PC-3 (cell line): ENCODE measurements around the gene CTBP2. TPM values are rescaled to one million over a fixed set of nuclear protein-coding genes. Genes with fewer than 3 reads are reported as not detected.

Experiments used
- ATAC-seq: fragments of 200-7000 bp; cut with Tn5 transposase; 2 replicates; pipeline ENCODE4 v1.9.1; 2020; ENCODE audit warnings: mild to moderate bottlenecking, moderate library complexity
- BruUV-seq: library from RNA; stranded (reverse); fragments of 400-500 nt; replicated peaks from 2 replicates; lab custom pipeline; 2021; lab: Mats Ljungman, UMichigan
- CTCF ChIA-PET: fragments of 300-600 bp; sonication (Branson Sonifier 250); formaldehyde crosslinking; loops from one replicate; lab custom pipeline; 2022; ENCODE audit warnings: antibody characterized with exemption; lab: Charles Lee
- POLR2A ChIA-PET: fragments of 300-600 bp; sonication (Branson Sonifier 250); formaldehyde crosslinking; loops from one replicate; lab custom pipeline; 2022; ENCODE audit warnings: antibody characterized with exemption; ENCODE audit not compliant: unreplicated experiment; lab: Charles Lee
- DNase-seq: peaks from one replicate; pipeline ENCODE4 v3.0.0-alpha.2; 2015
- H2AFZ ChIP-seq: fragments of 300-600 bp; sonication (generic); 2 replicates; pipeline ENCODE4 v1.6.0; 2016; ENCODE audit warnings: antibody characterized with exemption, low read length
- H3F3A ChIP-seq: fragments of 300-600 bp; sonication (generic); one replicate; pipeline ENCODE4 v1.6.0; 2017; ENCODE audit warnings: antibody characterized with exemption, low read length, control low read depth, mild to moderate bottlenecking; ENCODE audit not compliant: unreplicated experiment
- H3K27ac ChIP-seq: fragments of 300-600 bp; sonication (generic); 2 replicates; pipeline ENCODE4 v1.5.1; 2016; ENCODE audit warnings: mild to moderate bottlenecking, low read length
- H3K27me3 ChIP-seq: fragments of 300-600 bp; sonication (generic); 2 replicates; pipeline ENCODE4 v1.6.1; 2016; ENCODE audit warnings: low read length, mixed read lengths
- H3K36me3 ChIP-seq: fragments of 300-600 bp; sonication (generic); 2 replicates; pipeline ENCODE4 v1.6.1; 2016; ENCODE audit warnings: low read depth, mixed run types, low read length, mixed read lengths
- H3K4me1 ChIP-seq: fragments of 300-600 bp; sonication (generic); 2 replicates; pipeline ENCODE4 v1.5.1; 2016; ENCODE audit warnings: low read length; ENCODE audit not compliant: insufficient read depth
- H3K4me2 ChIP-seq: fragments of 300-600 bp; sonication (generic); 2 replicates; pipeline ENCODE4 v1.6.0; 2016; ENCODE audit warnings: low read length
- H3K4me3 ChIP-seq: fragments of 300-600 bp; sonication (generic); 2 replicates; pipeline ENCODE4 v1.5.1; 2016; ENCODE audit warnings: mild to moderate bottlenecking, low read length, mixed read lengths
- H3K79me2 ChIP-seq: fragments of 300-600 bp; sonication (generic); 2 replicates; pipeline ENCODE4 v1.6.1; 2017; ENCODE audit warnings: low read length, mixed read lengths
- H3K9ac ChIP-seq: fragments of 300-600 bp; sonication (generic); 2 replicates; pipeline ENCODE4 v1.6.0; 2016; ENCODE audit warnings: mild to moderate bottlenecking, low read length
- H3K9me2 ChIP-seq: fragments of 300-600 bp; sonication (generic); replicated peaks from 2 replicates; pipeline ENCODE4 v1.6.1; 2016; ENCODE audit warnings: mixed run types, low read length, mixed read lengths
- H3K9me3 ChIP-seq: fragments of 300-600 bp; sonication (generic); 2 replicates; pipeline ENCODE4 v1.6.1; 2016; ENCODE audit warnings: low read length, mixed read lengths
- H4K20me1 ChIP-seq: fragments of 300-600 bp; sonication (generic); 2 replicates; pipeline ENCODE4 v1.6.1; 2016; ENCODE audit warnings: low read length, mixed read lengths
- CTCF ChIP-seq: fragments of 300-600 bp; sonication (generic); conservative IDR thresholded peaks from 2 replicates; pipeline ENCODE4 v1.5.1; 2017; ENCODE audit warnings: antibody characterized with exemption, low read depth, mild to moderate bottlenecking, low read length
- EZH2 ChIP-seq: fragments of 300-600 bp; sonication (generic); IDR thresholded peaks from one replicate; pipeline ENCODE4 v1.6.1; 2017; ENCODE audit warnings: antibody characterized with exemption, mild to moderate bottlenecking, low read length; ENCODE audit not compliant: unreplicated experiment
- EZH2phosphoT487 ChIP-seq: fragments of 300-600 bp; sonication (generic); IDR thresholded peaks from 2 replicates; pipeline ENCODE4 v1.6.1; 2018; ENCODE audit warnings: mild to moderate bottlenecking, antibody characterized with exemption, low read length, borderline replicate concordance
- intact Hi-C: fragments of 100-400 bp; cut with micrococcal nuclease; formaldehyde crosslinking; loops from 2 replicates; pipeline ENCODE4 v1.9.0; 2023
- total RNA-seq: library from RNA; depleted of rRNA; stranded (reverse); fragments of >200 nt; gene quantifications from 2 replicates; pipeline ENCODE4 v1.2.3, GENCODE V29; 2014

Gene CTBP2
- total RNA-seq, 1 experiment from 2014 or later: 78.9 TPM

DNA sequence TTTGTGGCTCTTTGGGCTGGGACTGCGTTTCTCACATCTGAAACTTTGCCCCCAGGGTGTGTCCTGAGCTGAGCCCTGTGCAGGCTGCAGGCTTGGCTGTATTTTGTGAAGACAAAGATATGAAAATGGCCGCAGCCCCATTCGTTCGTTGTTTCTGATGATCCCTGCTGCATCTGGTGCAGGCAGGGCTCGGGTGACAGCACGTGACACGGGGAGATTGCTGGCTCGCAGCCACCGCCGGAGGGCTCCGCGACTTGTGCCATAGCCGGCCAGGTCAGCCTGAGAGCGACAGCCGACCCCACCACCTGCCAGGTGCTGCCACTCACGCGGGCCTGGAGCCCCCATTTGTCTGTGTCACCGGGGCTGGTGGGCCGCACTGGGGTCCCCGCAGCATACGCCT, 137.1 kb downstream of the CTBP2 start:
- H3K27me3 ChIP-seq: no peaks in the 10 kb centered on the region
- H3K27ac ChIP-seq: no peak overlapping the region
- H2AFZ ChIP-seq: no peak overlapping the region
- peaks cover 5% of the 10 kb centered on the region for H3K4me1 ChIP-seq
- H3K9me3 ChIP-seq: no peaks in the 10 kb centered on the region
- no peaks in the 10 kb centered on the region for H3F3A ChIP-seq
- no peak overlapping the region for H3K9ac ChIP-seq
- no peaks in the 10 kb centered on the region for H3K9me2 ChIP-seq
- H3K36me3 ChIP-seq: no peaks in the 10 kb centered on the region; the same call in 1 of the 2 replicates
- H3K79me2 ChIP-seq: peaks cover 89% of the 10 kb centered on the region
- DNase-seq (no peak), ATAC-seq (no peak)
- no peak overlapping the region for H3K4me3 ChIP-seq
- ChIA-PET POLR2A (no interaction called here), CTCF (no interaction called here)
- intact Hi-C loops: no loop called here
- BruUV-seq: no TSS peak
- H4K20me1 ChIP-seq: no peaks in the 10 kb centered on the region
- TF ChIP-seq EZH2 (no peak), EZH2phosphoT487 (no peak), CTCF (no peak)
- H3K4me2 ChIP-seq: no peak overlapping the region

- CTCF ChIA-PET: no interaction called here
- no peaks in the 10 kb centered on the region for H3K4me1 ChIP-seq
- H3K27me3 ChIP-seq: no peaks in the 10 kb centered on the region
- H3K9me3 ChIP-seq: no peaks in the 10 kb centered on the region
- ATAC-seq: no peak
- H3K27ac ChIP-seq: no peak overlapping the region
- no peak overlapping the region for H3K4me2 ChIP-seq
- H4K20me1 ChIP-seq: no peaks in the 10 kb centered on the region
- POLR2A ChIA-PET: no interaction called here
- no peak for TF ChIP-seq EZH2phosphoT487
- TF ChIP-seq EZH2: no peak
- no peak for TF ChIP-seq CTCF
- no peak overlapping the region for H3K9ac ChIP-seq
- BruUV-seq: no TSS peak
- intact Hi-C loops: no loop called here
- no peak overlapping the region for H3K4me3 ChIP-seq
- no peaks in the 10 kb centered on the region for H3K9me2 ChIP-seq
- no peaks in the 10 kb centered on the region for H3F3A ChIP-seq
- H3K36me3 ChIP-seq: no peaks in the 10 kb centered on the region; the same call in 1 of the 2 replicates
- H3K79me2 ChIP-seq: peaks cover 88% of the 10 kb centered on the region
- DNase-seq: no peak
- no peak overlapping the region for H2AFZ ChIP-seq
Measured at GRCh38 chr10:125022671-125023070, 137.7 kb downstream of the CTBP2 start.

DNA sequence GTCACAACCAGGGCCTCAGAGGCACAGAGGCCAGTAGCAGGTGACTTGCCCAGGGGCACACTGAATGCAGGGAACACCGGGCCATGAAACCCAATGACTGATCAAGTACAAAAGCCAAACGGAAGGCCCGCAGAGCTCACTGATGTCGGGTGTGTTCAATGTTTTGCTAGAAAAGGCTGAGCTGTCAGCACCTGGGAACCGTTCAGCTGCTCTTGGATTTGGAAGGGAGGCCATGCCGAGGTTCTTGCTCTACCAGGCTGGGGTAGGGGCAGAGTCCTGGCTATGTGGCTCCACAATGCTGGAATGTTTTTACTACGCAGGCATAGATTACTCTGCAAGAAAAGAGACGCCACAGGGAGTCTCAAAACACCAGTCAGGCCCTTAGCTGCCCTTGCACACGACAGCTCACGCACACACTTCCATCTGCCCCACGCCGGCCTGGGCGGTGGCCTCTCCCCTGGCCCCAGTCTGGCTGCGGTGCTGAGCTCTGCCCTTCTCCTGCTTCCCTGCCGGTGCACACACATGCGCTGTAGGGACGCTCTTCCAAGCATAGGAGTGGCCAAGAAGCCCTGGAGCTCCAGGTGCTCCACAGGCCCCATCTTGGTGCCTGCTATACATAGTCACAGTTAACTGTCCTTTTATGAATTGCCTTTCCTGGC, 138.5 kb downstream of the CTBP2 start:
- no peak for TF ChIP-seq EZH2
- TF ChIP-seq EZH2phosphoT487: no peak
- TF ChIP-seq CTCF: no peak
- no peaks in the 10 kb centered on the region for H3K27me3 ChIP-seq
- intact Hi-C loops: no loop called here
- no peak for ATAC-seq
- no peak overlapping the region for H2AFZ ChIP-seq
- H4K20me1 ChIP-seq: no peaks in the 10 kb centered on the region
- no TSS peak for BruUV-seq
- H3K36me3 ChIP-seq: no peaks in the 10 kb centered on the region; the same call in 1 of the 2 replicates
- H3K27ac ChIP-seq: no peak overlapping the region
- H3K4me1 ChIP-seq: no peaks in the 10 kb centered on the region
- ChIA-PET POLR2A (interaction anchor here (0.6 kb wide), 1 partner anchor 12 kb away, joined by 3 read pairs; no protein-coding TSS in a partner anchor), CTCF (no interaction called here)
- H3K9me3 ChIP-seq: no peaks in the 10 kb centered on the region
- H3K79me2 ChIP-seq: peaks cover 80% of the 10 kb centered on the region
- H3K4me2 ChIP-seq: no peak overlapping the region
- no peak overlapping the region for H3K4me3 ChIP-seq
- no peak for DNase-seq
- no peaks in the 10 kb centered on the region for H3F3A ChIP-seq
- H3K9me2 ChIP-seq: no peaks in the 10 kb centered on the region
- no peak overlapping the region for H3K9ac ChIP-seq
